Heart right ventricle (tissue), 16 donors: ENCODE results near the gene MFAP2. TPM values are rescaled to one million over a fixed set of nuclear protein-coding genes. Genes with fewer than 3 reads are reported as not detected.
"Not testable (repeated sequence)": the region's sequence is repeated elsewhere in the genome, so short reads cannot be mapped to it uniquely, and the experiment has no call there.

Source experiments
- ATAC-seq, 8 donors: fragments of 200-7000 bp; cut with Tn5 transposase; one replicate each; pipeline ENCODE4 v1.9.1; 2020; ENCODE audit warnings: mild to moderate bottlenecking in 8 of 8, moderate library complexity in 8 of 8, moderate number of reproducible peaks in 1 of 8
- DNase-seq, 2 donors: peaks; one replicate each; pipeline ENCODE4 v3.0.0-alpha.2; 2020
- H3K27ac ChIP-seq, 10 donors: fragments of 200-600 bp; sonication (generic) in 2 of 10; one replicate each; pipeline versions ENCODE4 v1.5.0 to v1.8.0; 2020 to 2022; ENCODE audit warnings: mild to moderate bottlenecking in 3 of 10
- H3K27me3 ChIP-seq, 7 donors: fragments of 200-600 bp; one replicate each; pipeline ENCODE4 v1.8.0; 2021 to 2022; ENCODE audit warnings: mild to moderate bottlenecking in 2 of 7
- H3K36me3 ChIP-seq, 9 donors: fragments of 200-600 bp; sonication (generic) in 1 of 9; one replicate each; pipeline versions ENCODE4 v1.5.0 to v1.8.0; 2020 to 2022; ENCODE audit warnings: mild to moderate bottlenecking in 2 of 9
- H3K4me1 ChIP-seq, 9 donors: fragments of 200-600 bp; sonication (generic) in 1 of 9; one replicate each; pipeline versions ENCODE4 v1.5.0 to v1.8.0; 2020 to 2022; ENCODE audit warnings: mild to moderate bottlenecking in 4 of 9
- H3K4me3 ChIP-seq, 10 donors: fragments of 200-600 bp; sonication (generic) in 2 of 10; one replicate each; pipeline versions ENCODE4 v1.5.0 to v1.8.0; 2020 to 2022; ENCODE audit warnings: mild to moderate bottlenecking in 7 of 10, moderate library complexity in 2 of 10
- H3K9me3 ChIP-seq, 11 donors: fragments of 200-600 bp in 10 of 11; sonication (generic) in 2 of 11; one replicate each; pipeline versions ENCODE4 v1.5.0 to v1.8.0; 2013 to 2022; ENCODE audit warnings: mild to moderate bottlenecking in 2 of 11, control low read depth in 1 of 11, moderate library complexity in 1 of 11
- WGBS, 2 donors: extraction: QIAGEN DNeasy Blood & Tissue Kit; methylation state at CpG; one replicate each; pipeline ENCODE4 v1.1.7; 2013; ENCODE audit warnings: inconsistent platforms in 1 of 2; 5-methylcytosine and 5-hydroxymethylcytosine counted together
- intact Hi-C, 10 donors: fragments of 100-400 bp; cut with DNase I; formaldehyde crosslinking; loops; one replicate each; pipeline versions ENCODE4 v1.11.1 to v1.14.2; 2022
- polyA plus RNA-seq, 2 donors: library from polyadenylated mRNA; stranded (reverse); fragments of 200-250 nt; gene quantifications; one replicate each; pipeline ENCODE4 v1.2.3, GENCODE V29; 2013
- total RNA-seq, 10 donors: library from RNA; stranded (reverse); fragmentation: NEBNext Ultra II Directional in 3 of 10; extraction: Animal tissue kit (Norgen Biotek cat#: 25700) in 3 of 10; gene quantifications; one replicate each; pipeline versions ENCODE4 v1.2.1 to v1.2.4, GENCODE V29; 2021 to 2023
- TF ChIP-seq, protein P1 (sequence below), 9 donors: fragments of 200-600 bp; sonication (generic) in 2 of 9; IDR thresholded peaks; one replicate each; pipeline versions ENCODE4 v1.5.0 to v1.8.0; 2021 to 2022; ENCODE audit warnings: antibody characterized with exemption in 9 of 9, mild to moderate bottlenecking in 5 of 9, moderate library complexity in 1 of 9
- donor health status: Arrhythmogenic right ventricular cardiomyopathy.
- donor health status: ischemic (EF 13 %, LVEDD 7.1; RV severe dilation, severe dysfunction).
- donor health status: healthy with polysubstance abuse.
- donor health status: DM: no; HTN: yes; CAD: no.
- donor health status: DM: no; HTN: no; CAD: no.
- donor health status: ischemic (EF 25% LVEDD 6.9; RV normal size, moderate dysfunction).
- donor health status: ischemic (EF 25% LVEDD 5.7; RV mildly dilated, moderate dysfunction).
- donor health status: healthy.
- donor health status: DM: yes; HTN: yes; CAD: no.
- donor health status: Ischemic cardiomyopathy.
- donor health status: ischemic (EF 35%, LVEDD 5.7; RV mildly dilated, moderate dysfunction).
- donor health status: nonischemic (EF 11% LVEDD 7.7; RV severe dilation, severe dysfunction).
- donor health status: DM: yes; HTN: yes; CAD: no.
- donor health status: PGD.
- donor health status: ischemic (EF 29% LVEDD 5.4; RV normal size, mild dysfunction).
- donor health status: nonischemic (EF 23%, LVEDD 6.1; RV moderate dilation, normal function).

The MFAP2 gene
- total and polyA plus RNA-seq, 12 donors, result 1.3 to 10.5 (median 2.5) TPM

DNA sequence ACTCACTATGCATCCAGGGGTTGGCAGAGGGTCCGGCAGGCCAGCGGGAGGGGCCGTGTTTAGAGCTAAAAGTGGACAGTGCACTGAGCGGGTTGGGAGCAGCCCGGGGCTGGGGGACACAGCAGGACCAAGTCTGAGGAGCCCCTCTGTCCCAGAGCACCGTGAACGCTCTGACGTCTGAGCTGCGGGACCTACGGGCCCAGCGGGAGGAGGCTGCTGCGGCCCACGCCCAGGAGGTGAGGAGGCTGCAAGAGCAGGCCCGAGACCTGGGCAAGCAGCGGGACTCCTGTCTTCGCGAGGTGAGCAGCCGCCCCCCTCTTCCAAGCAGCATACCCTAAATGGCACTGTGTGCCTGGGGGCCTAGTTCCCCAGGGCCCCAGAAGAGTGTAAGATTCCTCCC, 25.8 kb downstream of the MFAP2 start:
- Histone ChIP-seq H3K27ac (no peak overlapping the region), H3K4me3 (no peak overlapping the region), H3K9me3 (no peaks in the 10 kb centered on the region), H3K27me3 (no peaks in the 10 kb centered on the region), H3K36me3 (peaks cover 0 to 48% (median 10%) of the 10 kb centered on the region in 9 donors), H3K4me1 (peaks cover 0 to 6% (median 0%) of the 10 kb centered on the region in 9 donors)
- 91 to 95% methylated on average over 18 of the region's 18 CpGs for WGBS, 2 donors
- ATAC-seq (no peak), DNase-seq (no peak)
- intact Hi-C loops, result loop anchor here in 8 of 10 donors (5.0 to 10.0 kb wide), 5 partner anchors 93 to 290 kb away; partner anchors contain the start of gene PADI3 (in 1 of the 8)
- TF ChIP-seq, protein P1, sequence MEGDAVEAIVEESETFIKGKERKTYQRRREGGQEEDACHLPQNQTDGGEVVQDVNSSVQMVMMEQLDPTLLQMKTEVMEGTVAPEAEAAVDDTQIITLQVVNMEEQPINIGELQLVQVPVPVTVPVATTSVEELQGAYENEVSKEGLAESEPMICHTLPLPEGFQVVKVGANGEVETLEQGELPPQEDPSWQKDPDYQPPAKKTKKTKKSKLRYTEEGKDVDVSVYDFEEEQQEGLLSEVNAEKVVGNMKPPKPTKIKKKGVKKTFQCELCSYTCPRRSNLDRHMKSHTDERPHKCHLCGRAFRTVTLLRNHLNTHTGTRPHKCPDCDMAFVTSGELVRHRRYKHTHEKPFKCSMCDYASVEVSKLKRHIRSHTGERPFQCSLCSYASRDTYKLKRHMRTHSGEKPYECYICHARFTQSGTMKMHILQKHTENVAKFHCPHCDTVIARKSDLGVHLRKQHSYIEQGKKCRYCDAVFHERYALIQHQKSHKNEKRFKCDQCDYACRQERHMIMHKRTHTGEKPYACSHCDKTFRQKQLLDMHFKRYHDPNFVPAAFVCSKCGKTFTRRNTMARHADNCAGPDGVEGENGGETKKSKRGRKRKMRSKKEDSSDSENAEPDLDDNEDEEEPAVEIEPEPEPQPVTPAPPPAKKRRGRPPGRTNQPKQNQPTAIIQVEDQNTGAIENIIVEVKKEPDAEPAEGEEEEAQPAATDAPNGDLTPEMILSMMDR (IDR thresholded peaks at IDR 0.05), result no peak

DNA sequence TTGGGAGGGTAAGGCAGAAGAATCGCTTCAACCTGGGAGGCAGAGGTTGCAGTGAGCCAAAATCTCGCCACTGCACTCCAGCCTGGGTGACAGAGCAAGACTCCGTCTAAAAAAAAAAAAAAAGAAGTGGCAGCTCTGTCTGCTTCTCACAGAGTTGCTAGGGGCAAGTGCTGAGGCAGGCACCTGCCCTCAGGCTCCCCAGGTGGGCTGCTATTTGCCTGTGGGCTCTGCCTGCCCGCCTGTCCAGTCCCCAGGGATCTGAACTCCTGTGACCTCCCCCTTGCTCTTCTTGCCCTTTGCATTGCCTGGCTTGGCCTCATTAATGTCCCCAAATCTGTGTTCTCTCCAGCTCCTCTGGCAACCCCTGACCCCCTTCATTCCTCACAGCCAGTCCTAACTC, 28.0 kb downstream of the MFAP2 start:
- not testable (repeated sequence) for H3K4me1 ChIP-seq, H3K9me3 ChIP-seq, H3K27ac ChIP-seq, ATAC-seq, H3K27me3 ChIP-seq, H3K4me3 ChIP-seq, DNase-seq
- 92 to 93% methylated on average over 4 of the region's 4 CpGs for whole genome bisulfite sequencing, 2 donors
- H3K36me3 ChIP-seq, result peaks cover 0 to 48% (median 17%) of the 10 kb centered on the region in 9 donors
- intact Hi-C loops, result loop anchor here in 8 of 10 donors (5.0 to 10.0 kb wide), 5 partner anchors 95 to 292 kb away; partner anchors contain the start of gene PADI3 (in 1 of the 8)

- not testable (repeated sequence) for ATAC-seq, DNase-seq, H3K4me1 ChIP-seq, H3K4me3 ChIP-seq, H3K27ac ChIP-seq, H3K27me3 ChIP-seq, H3K9me3 ChIP-seq
- H3K36me3 ChIP-seq, result peaks cover 0 to 44% (median 16%) of the 10 kb centered on the region in 9 donors
- intact Hi-C loops, result loop anchor here in 3 of 10 donors (2.0 to 5.0 kb wide), 2 partner anchors 326 to 327 kb away; no protein-coding TSS in a partner anchor
- 74 to 76% methylated on average over 7 of the region's 7 CpGs for WGBS, 2 donors
These were observed 31.4 kb downstream of the MFAP2 start for GRCh38 chr1:16949026-16949425.

DNA sequence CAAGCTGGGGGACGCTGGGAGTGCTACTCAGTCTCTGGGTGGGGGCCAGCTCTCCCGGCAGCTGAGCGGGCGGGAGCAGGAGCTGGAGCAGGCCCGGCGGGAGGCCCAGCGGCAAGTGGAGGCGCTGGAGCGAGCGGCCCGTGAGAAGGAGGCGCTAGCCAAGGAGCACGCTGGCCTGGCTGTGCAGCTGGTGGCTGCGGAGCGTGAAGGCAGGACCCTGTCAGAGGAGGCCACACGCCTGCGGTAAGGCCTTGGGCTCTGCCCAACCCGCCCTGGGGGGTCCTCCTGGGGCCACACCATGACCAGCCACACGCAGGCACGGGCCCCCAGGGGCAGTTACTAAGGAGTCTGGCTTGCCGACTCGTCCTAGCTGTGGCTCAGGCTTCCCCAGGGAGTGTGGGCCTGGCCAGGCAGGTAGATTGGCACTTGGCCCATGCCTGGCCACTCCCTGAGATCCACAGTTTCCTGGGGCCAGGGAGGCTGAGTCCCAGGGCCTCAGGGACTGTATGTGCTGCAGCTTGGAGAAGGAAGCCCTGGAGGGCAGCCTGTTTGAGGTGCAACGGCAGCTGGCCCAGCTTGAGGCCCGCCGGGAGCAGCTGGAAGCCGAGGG, 32.0 kb downstream of the MFAP2 start:
- H3K27me3 ChIP-seq, H3K9me3 ChIP-seq, H3K4me3 ChIP-seq, H3K4me1 ChIP-seq, H3K27ac ChIP-seq, DNase-seq: not testable (repeated sequence)
- peaks cover 0 to 48% (median 18%) of the 10 kb centered on the region in 9 donors for H3K36me3 ChIP-seq
- WGBS, 2 donors, result 91 to 94% methylated on average over 26 of the region's 26 CpGs
- ATAC-seq, result peak in 1 of 8 donors; percentile 38
- intact Hi-C loops, result loop anchor here in 3 of 10 donors (2.0 to 5.0 kb wide), 2 partner anchors 326 kb away; no protein-coding TSS in a partner anchor

- H3K4me3 ChIP-seq, result no peak overlapping the region
- H3K4me1 ChIP-seq, result peaks cover 0 to 2% (median 0%) of the 10 kb centered on the region in 9 donors
- no peaks in the 10 kb centered on the region for H3K9me3 ChIP-seq
- WGBS, 2 donors, result 93 to 94% methylated on average over 19 of the region's 19 CpGs
- DNase-seq (no peak), ATAC-seq (peak in 2 of 8 donors; percentile 9 to 19)
- TF ChIP-seq, protein P1 (IDR thresholded peaks at IDR 0.05), result no peak
- intact Hi-C loops, result loop anchor here in 5 of 10 donors (2.0 to 5.0 kb wide), 2 partner anchors 324 kb away; no protein-coding TSS in a partner anchor
- no peak overlapping the region for H3K27ac ChIP-seq
- no peaks in the 10 kb centered on the region for H3K27me3 ChIP-seq
- peaks cover 0 to 62% (median 18%) of the 10 kb centered on the region in 9 donors for H3K36me3 ChIP-seq
These were observed 33.8 kb downstream of the MFAP2 start for GRCh38 chr1:16946646-16947045.

DNA sequence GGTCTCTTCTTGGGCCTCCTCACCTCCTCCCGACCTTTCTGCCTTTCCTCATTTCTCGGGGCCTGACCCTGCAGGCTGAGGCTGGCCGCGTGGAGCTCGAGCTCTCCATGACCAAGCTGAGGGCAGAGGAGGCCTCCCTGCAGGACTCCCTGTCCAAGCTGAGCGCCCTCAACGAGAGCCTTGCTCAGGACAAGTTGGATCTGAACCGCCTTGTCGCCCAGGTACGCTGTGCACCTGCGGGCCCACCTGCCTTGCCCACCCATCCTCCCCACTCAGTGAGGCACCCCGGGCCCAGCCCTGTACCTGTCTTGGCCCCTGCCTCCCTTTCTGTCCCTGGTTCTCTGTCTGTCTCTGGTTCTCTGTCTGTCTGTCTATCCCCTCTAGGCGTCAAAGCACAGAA, 34.2 kb downstream of the MFAP2 start:
- not testable (repeated sequence) for H3K9me3 ChIP-seq, DNase-seq, H3K27ac ChIP-seq, H3K4me1 ChIP-seq, H3K27me3 ChIP-seq, H3K4me3 ChIP-seq
- H3K36me3 ChIP-seq, result peaks cover 0 to 66% (median 18%) of the 10 kb centered on the region in 9 donors
- WGBS, 2 donors, result 81 to 90% methylated on average over 9 to 13 of the region's 13 CpGs
- peak in 2 of 8 donors; percentile 2 to 14 for ATAC-seq
- intact Hi-C loops, result loop anchor here in 5 of 10 donors (2.0 to 5.0 kb wide), 2 partner anchors 323 to 324 kb away; no protein-coding TSS in a partner anchor

DNA sequence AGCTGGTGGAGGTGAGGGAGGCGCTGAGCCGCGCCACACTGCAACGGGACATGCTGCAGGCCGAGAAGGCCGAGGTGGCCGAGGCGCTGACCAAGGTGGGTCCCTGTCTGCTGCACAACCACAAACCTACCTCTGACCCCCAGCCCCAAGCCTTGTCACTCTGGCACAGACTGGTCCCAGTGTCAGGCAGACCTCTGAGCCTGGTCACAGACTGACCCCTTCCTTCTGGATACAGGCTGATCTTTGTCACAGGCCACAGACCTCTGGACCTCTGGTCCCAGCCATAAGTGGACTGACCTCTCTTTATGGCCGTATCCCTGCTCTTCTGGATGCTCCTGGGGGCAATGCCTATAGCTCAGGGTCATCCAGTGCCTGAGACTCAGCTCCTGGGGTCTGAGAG, 34.9 kb downstream of the MFAP2 start:
- not testable (repeated sequence) for H3K27ac ChIP-seq, H3K27me3 ChIP-seq, H3K9me3 ChIP-seq, H3K4me3 ChIP-seq, H3K4me1 ChIP-seq, DNase-seq
- peak in 5 of 8 donors; percentile 4 to 24 (median 16) for ATAC-seq
- intact Hi-C loops, result loop anchor here in 2 of 10 donors (5.0 kb wide), 1 partner anchor 323 kb away; no protein-coding TSS in a partner anchor
- 86 to 88% methylated on average over 1 to 6 of the region's 9 CpGs for whole genome bisulfite sequencing, 2 donors
- peaks cover 0 to 73% (median 21%) of the 10 kb centered on the region in 9 donors for H3K36me3 ChIP-seq
